Measurements from ENCODE around the gene ELAC1.

The ELAC1 gene

GRCh38 chr18:51021226-51021965, 53.6 kb downstream of the ELAC1 start:
- no peak for DNase-seq

- DNase-seq = no peak
These were observed 57.7 kb downstream of the ELAC1 start for GRCh38 chr18:51025512-51025911.

- no peak for DNase-seq
These were observed 60.5 kb downstream of the ELAC1 start for GRCh38 chr18:51028201-51028805.

- DNase-seq = no peak
These were observed 61.5 kb downstream of the ELAC1 start for GRCh38 chr18:51029378-51029693.

GRCh38 chr18:51029694-51030536, 62.1 kb downstream of the ELAC1 start, which contains the start of gene SMAD4:
Gene SMAD4 (plus strand): TSS chr18:51030213. CDS start chr18:51047047, 16,834 bp downstream.
- DNase-seq = peak; percentile 99

GRCh38 chr18:51030537-51031258, 62.9 kb downstream of the ELAC1 start:
- peak; percentile 77 for DNase-seq

GRCh38 chr18:51032193-51032592, 64.4 kb downstream of the ELAC1 start:
- no peak for DNase-seq

GRCh38 chr18:51037230-51037629, 69.4 kb downstream of the ELAC1 start:
- no peak for DNase-seq
